ENCODE data around the gene WDR86. TPM values are rescaled to one million over a fixed set of nuclear protein-coding genes. Genes with fewer than 3 reads are reported as not detected.

The WDR86 gene, protein sequence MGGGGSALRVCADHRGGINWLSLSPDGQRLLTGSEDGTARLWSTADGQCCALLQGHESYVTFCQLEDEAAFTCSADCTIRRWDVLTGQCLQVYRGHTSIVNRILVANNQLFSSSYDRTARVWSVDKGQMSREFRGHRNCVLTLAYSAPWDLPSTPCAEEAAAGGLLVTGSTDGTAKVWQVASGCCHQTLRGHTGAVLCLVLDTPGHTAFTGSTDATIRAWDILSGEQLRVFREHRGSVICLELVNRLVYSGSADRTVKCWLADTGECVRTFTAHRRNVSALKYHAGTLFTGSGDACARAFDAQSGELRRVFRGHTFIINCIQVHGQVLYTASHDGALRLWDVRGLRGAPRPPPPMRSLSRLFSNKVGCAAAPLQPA
- 57.0 TPM for total RNA-seq (ENCODE audit: unreplicated experiment)
- long read RNA-seq, transcript WDR86-201 (6 exons, 2,023 nt): major isoform, 12 of 41 reads
- long read RNA-seq, partial matches to known transcripts: 4 of 41 reads
- long read RNA-seq, other reads (novel, unspliced or antisense): 19 of 41 reads

DNA sequence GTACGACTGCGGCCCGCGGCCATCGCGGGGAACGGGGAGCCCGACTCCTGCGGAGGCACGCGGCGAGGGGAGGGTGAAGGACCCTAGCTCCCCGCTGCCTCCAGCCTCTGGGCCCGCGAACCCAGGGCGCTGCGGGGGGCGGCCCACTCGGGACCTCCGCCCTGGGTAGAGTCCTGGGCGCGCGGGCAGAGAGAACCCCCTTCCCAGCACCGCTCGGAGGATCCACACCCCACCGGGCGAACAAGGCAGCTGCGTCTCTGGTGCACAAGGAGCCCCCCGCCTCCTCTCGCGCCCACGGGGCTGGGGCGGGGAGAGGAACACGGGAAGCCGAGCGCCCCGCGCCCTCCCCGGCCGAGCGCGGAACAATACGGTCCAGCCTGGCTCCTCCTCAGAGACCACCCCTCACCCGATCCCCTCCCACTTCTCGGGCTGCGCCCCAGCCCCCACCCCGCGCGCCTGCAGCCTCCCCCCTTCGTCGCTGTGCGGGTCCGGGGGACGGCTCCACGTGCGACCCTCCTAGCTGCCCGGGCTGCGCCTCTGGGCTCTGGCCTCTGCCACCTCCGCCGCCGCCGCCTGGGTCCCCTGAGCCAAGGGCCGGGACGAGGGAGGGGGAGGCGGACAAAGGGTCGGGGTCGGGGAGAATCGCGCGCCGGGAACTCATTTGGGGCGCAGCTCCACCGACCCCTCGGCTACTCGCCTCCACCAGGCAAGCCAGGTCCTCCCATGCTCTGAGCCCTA, at the start of gene WDR86:
WDR86 (minus strand) TSS at position 372 of the 738 bp plus-strand sequence. CDS start 449 bp downstream, outside the sequence.
- peak within 1 kb of the TSS; percentile 97 for H3K27ac Mint-ChIP-seq (ENCODE audit: unreplicated experiment)
- H3K4me1 Mint-ChIP-seq (ENCODE audit: unreplicated experiment): peaks cover 20% of the 10 kb centered on the region
- peaks cover 7% of the 10 kb centered on the region for H3K36me3 Mint-ChIP-seq (ENCODE audit: low read depth, unreplicated experiment)
- peaks cover 25% of the 10 kb centered on the region for H3K27me3 Mint-ChIP-seq (ENCODE audit: unreplicated experiment)
- DNase-seq (ENCODE audit: low spot score): peak; percentile 71
- peak within 1 kb of the TSS; percentile 95 for H3K4me3 Mint-ChIP-seq (ENCODE audit: unreplicated experiment)
- TF ChIP-seq, protein P1, sequence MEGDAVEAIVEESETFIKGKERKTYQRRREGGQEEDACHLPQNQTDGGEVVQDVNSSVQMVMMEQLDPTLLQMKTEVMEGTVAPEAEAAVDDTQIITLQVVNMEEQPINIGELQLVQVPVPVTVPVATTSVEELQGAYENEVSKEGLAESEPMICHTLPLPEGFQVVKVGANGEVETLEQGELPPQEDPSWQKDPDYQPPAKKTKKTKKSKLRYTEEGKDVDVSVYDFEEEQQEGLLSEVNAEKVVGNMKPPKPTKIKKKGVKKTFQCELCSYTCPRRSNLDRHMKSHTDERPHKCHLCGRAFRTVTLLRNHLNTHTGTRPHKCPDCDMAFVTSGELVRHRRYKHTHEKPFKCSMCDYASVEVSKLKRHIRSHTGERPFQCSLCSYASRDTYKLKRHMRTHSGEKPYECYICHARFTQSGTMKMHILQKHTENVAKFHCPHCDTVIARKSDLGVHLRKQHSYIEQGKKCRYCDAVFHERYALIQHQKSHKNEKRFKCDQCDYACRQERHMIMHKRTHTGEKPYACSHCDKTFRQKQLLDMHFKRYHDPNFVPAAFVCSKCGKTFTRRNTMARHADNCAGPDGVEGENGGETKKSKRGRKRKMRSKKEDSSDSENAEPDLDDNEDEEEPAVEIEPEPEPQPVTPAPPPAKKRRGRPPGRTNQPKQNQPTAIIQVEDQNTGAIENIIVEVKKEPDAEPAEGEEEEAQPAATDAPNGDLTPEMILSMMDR (IDR thresholded peaks at IDR 0.05; ENCODE audit: unreplicated experiment): no peak
- H3K9me3 Mint-ChIP-seq (ENCODE audit: unreplicated experiment): no peaks in the 10 kb centered on the region

DNA sequence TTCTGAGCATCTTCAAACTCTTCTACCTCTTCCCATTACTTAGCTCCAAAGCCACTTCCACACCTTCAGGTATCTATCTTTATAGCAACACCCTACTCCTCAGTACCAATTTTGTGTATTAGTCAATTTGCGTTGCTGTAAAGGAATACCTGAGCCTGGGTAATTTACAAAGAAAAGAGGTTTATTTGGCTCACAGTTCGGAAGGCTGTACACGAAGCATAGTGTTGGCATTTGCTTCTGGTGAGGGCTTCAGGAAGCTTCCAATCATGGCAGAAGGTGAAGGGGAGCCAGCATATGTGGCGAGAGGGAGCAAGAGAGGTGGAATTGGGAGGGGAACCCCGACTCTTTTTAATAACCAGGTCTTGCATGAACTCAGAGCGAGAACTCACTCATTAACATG, 47.7 kb upstream of the WDR86 start:
- Mint-ChIP-seq H3K9me3 (ENCODE audit: unreplicated experiment) (no peaks in the 10 kb centered on the region), H3K27me3 (ENCODE audit: unreplicated experiment) (peaks cover 5% of the 10 kb centered on the region), H3K27ac (ENCODE audit: unreplicated experiment) (no peak overlapping the region), H3K36me3 (ENCODE audit: low read depth, unreplicated experiment) (peaks cover 5% of the 10 kb centered on the region), H3K4me1 (ENCODE audit: unreplicated experiment) (peaks cover 22% of the 10 kb centered on the region), H3K4me3 (ENCODE audit: unreplicated experiment) (peak overlapping the region; percentile 20)
- TF ChIP-seq, protein P1 (IDR thresholded peaks at IDR 0.05; ENCODE audit: unreplicated experiment): no peak
- no peak for DNase-seq (ENCODE audit: low spot score)

DNA sequence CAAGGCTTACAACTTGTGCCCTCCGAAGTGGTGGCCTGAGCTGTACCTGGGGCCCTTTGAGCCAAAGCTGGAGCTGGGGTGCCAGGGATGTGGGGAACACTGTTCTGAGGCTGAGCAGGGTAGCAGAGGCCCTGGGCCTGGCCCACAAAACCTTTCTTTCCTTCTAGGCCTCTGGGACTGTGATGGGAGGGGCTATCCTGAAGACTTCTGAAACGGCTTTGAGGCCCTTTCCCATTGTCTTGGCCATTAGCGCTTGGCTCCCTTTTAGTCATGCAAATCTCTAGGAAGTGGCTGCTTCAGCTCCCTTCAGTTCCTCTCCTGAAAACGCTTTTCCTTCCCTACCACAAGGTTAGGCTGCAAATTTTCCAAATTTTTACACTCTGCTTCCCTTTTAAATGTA, 46.9 kb upstream of the WDR86 start:
- H3K4me3 Mint-ChIP-seq (ENCODE audit: unreplicated experiment): no peak overlapping the region
- TF ChIP-seq, protein P1 (IDR thresholded peaks at IDR 0.05; ENCODE audit: unreplicated experiment): no peak
- peaks cover 4% of the 10 kb centered on the region for H3K36me3 Mint-ChIP-seq (ENCODE audit: low read depth, unreplicated experiment)
- H3K27me3 Mint-ChIP-seq (ENCODE audit: unreplicated experiment): peaks cover 3% of the 10 kb centered on the region
- peak overlapping the region; percentile 74 for H3K27ac Mint-ChIP-seq (ENCODE audit: unreplicated experiment)
- peaks cover 24% of the 10 kb centered on the region for H3K4me1 Mint-ChIP-seq (ENCODE audit: unreplicated experiment)
- H3K9me3 Mint-ChIP-seq (ENCODE audit: unreplicated experiment): no peaks in the 10 kb centered on the region
- DNase-seq (ENCODE audit: low spot score): no peak

DNA sequence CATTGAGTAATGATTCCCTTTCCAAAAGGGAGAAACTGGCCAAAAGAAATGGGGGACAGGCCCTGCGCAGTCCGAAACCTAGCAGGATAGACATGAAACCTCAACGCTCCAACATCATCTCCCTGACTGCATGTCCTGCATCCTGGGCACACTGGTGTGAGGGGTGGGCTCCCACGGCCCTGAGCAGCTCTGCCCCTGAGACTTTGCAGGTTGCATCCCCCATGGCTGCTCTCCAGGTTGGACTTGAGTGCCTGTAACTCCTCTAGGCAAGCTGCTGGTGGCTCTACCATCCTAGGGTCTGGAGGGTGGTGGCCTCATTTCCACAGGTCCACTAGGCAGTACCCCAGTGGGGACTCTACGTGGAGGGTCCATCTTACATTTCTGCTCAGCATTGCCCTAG, 46.4 kb upstream of the WDR86 start:
- H3K4me1 Mint-ChIP-seq (ENCODE audit: unreplicated experiment): peaks cover 24% of the 10 kb centered on the region
- peaks cover 3% of the 10 kb centered on the region for H3K27me3 Mint-ChIP-seq (ENCODE audit: unreplicated experiment)
- no peak overlapping the region for H3K4me3 Mint-ChIP-seq (ENCODE audit: unreplicated experiment)
- TF ChIP-seq, protein P1 (IDR thresholded peaks at IDR 0.05; ENCODE audit: unreplicated experiment): no peak
- DNase-seq (ENCODE audit: low spot score): no peak
- H3K27ac Mint-ChIP-seq (ENCODE audit: unreplicated experiment): no peak overlapping the region
- no peaks in the 10 kb centered on the region for H3K9me3 Mint-ChIP-seq (ENCODE audit: unreplicated experiment)
- H3K36me3 Mint-ChIP-seq (ENCODE audit: low read depth, unreplicated experiment): peaks cover 4% of the 10 kb centered on the region

Measured in endothelial cell (in vitro differentiated cells).